ENCODE data around the gene ERG.
A peak's percentile ranks its signal among the peaks of the same experiment; 100 is the strongest.

Gene ERG

GRCh38 chr21:38438462-38438893 is 59.8 kb downstream of the ERG start:
- peak overlapping the region; percentile 56 for H3K27ac ChIP-seq (ENCODE audit: low read depth, low read length)

DNA sequence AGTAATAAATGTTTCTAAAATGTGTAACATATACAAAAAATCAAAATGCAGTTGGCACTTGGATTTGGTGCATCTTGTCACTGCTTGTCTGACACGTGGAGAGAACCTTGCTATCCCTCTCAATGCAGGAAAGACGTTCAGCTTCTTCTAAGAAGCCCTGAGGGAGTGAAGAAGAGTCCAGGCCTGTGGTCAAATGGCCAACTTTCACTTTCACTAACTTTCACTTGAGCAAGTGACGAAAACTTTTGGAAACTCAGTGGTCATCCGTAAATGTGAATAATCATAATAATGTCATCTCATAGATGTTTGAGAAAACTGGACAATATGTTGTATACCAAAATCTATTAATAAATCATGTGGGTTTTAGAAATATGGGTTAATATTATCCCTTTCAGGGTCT is 61.9 kb downstream of the ERG start:
- Histone ChIP-seq H3K4me3 (ENCODE audit: low read depth, low read length) (no peak overlapping the region), H3K4me1 (ENCODE audit: control insufficient read depth, insufficient read depth, low read length, unreplicated experiment) (peaks cover 38% of the 10 kb centered on the region), H2AFZ (ENCODE audit: low read length, unreplicated experiment) (no peak overlapping the region), H3K79me2 (ENCODE audit: control insufficient read depth, insufficient read depth, low read length, unreplicated experiment) (no peaks in the 10 kb centered on the region), H3K27ac (ENCODE audit: low read depth, low read length) (no peak overlapping the region), H3K27me3 (ENCODE audit: insufficient read depth, low read length) (no peaks in the 10 kb centered on the region), H3K36me3 (ENCODE audit: insufficient read depth, low read length) (no peaks in the 10 kb centered on the region)

More at GRCh38 chr21:38438462-38438893, 59.8 kb downstream of the ERG start:
- Histone ChIP-seq H2AFZ (ENCODE audit: low read length, unreplicated experiment) (no peak overlapping the region), H3K36me3 (ENCODE audit: insufficient read depth, low read length) (no peaks in the 10 kb centered on the region), H3K27me3 (ENCODE audit: insufficient read depth, low read length) (no peaks in the 10 kb centered on the region), H3K79me2 (ENCODE audit: control insufficient read depth, insufficient read depth, low read length, unreplicated experiment) (no peaks in the 10 kb centered on the region), H3K4me3 (ENCODE audit: low read depth, low read length) (no peak overlapping the region), H3K4me1 (ENCODE audit: control insufficient read depth, insufficient read depth, low read length, unreplicated experiment) (peaks cover 38% of the 10 kb centered on the region)

GRCh38 chr21:38434913-38435533 is 63.3 kb downstream of the ERG start:
- H3K36me3 ChIP-seq (ENCODE audit: insufficient read depth, low read length), result no peaks in the 10 kb centered on the region
- no peaks in the 10 kb centered on the region for H3K79me2 ChIP-seq (ENCODE audit: control insufficient read depth, insufficient read depth, low read length, unreplicated experiment)
- no peaks in the 10 kb centered on the region for H3K27me3 ChIP-seq (ENCODE audit: insufficient read depth, low read length)
- H3K4me3 ChIP-seq (ENCODE audit: low read depth, low read length), result peak overlapping the region; percentile 65
- H2AFZ ChIP-seq (ENCODE audit: low read length, unreplicated experiment), result peak overlapping the region; percentile 97
- H3K4me1 ChIP-seq (ENCODE audit: control insufficient read depth, insufficient read depth, low read length, unreplicated experiment), result peaks cover 29% of the 10 kb centered on the region
- peak overlapping the region; percentile 44 for H3K27ac ChIP-seq (ENCODE audit: low read depth, low read length)

GRCh38 chr21:38433471-38433870 is 64.8 kb downstream of the ERG start:
- Histone ChIP-seq H2AFZ (ENCODE audit: low read length, unreplicated experiment) (no peak overlapping the region), H3K4me1 (ENCODE audit: control insufficient read depth, insufficient read depth, low read length, unreplicated experiment) (peaks cover 15% of the 10 kb centered on the region), H3K27me3 (ENCODE audit: insufficient read depth, low read length) (no peaks in the 10 kb centered on the region), H3K36me3 (ENCODE audit: insufficient read depth, low read length) (no peaks in the 10 kb centered on the region), H3K27ac (ENCODE audit: low read depth, low read length) (no peak overlapping the region), H3K79me2 (ENCODE audit: control insufficient read depth, insufficient read depth, low read length, unreplicated experiment) (no peaks in the 10 kb centered on the region), H3K4me3 (ENCODE audit: low read depth, low read length) (no peak overlapping the region)

DNA sequence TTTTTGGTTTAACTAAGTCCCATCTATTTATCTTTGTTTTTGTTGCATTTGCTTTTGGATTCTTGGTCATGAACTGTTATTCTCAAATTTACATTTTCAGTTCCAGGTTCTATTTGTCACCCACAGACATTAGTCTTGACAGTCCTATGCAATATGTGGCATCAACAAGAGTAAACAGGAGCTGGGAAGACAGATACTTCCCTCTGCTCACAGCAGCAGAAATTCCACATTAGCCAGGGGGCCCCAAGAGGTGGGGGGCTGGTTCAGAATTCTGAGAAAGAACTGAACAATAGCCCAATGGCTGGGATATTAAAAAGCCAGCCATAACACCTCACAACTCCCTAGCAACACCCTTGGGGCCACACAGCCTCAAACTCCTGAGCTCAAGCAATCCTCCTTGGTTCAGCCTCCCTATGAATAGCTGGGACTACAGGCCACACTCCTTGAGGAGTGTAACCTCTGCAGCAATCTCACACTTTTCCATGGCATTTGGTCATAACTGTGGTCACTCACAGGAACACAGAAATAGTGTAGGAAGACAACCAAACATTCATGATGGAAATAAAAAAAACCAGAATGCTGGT is 67.8 kb downstream of the ERG start:
- H3K36me3 ChIP-seq (ENCODE audit: insufficient read depth, low read length), result no peaks in the 10 kb centered on the region
- no peak overlapping the region for H2AFZ ChIP-seq (ENCODE audit: low read length, unreplicated experiment)

GRCh38 chr21:38429011-38429410 is 69.3 kb downstream of the ERG start:
- H3K79me2 ChIP-seq (ENCODE audit: control insufficient read depth, insufficient read depth, low read length, unreplicated experiment), result no peaks in the 10 kb centered on the region

More for the DNA sequence above, 67.8 kb downstream of the ERG start:
- Histone ChIP-seq H3K4me3 (ENCODE audit: low read depth, low read length) (no peak overlapping the region), H3K4me1 (ENCODE audit: control insufficient read depth, insufficient read depth, low read length, unreplicated experiment) (peaks cover 6% of the 10 kb centered on the region), H3K79me2 (ENCODE audit: control insufficient read depth, insufficient read depth, low read length, unreplicated experiment) (no peaks in the 10 kb centered on the region), H3K27ac (ENCODE audit: low read depth, low read length) (no peak overlapping the region), H3K27me3 (ENCODE audit: insufficient read depth, low read length) (0 out of 2 replicates have a peak, but pooled peaks cover 3% of the 10 kb centered on the region)

DNA sequence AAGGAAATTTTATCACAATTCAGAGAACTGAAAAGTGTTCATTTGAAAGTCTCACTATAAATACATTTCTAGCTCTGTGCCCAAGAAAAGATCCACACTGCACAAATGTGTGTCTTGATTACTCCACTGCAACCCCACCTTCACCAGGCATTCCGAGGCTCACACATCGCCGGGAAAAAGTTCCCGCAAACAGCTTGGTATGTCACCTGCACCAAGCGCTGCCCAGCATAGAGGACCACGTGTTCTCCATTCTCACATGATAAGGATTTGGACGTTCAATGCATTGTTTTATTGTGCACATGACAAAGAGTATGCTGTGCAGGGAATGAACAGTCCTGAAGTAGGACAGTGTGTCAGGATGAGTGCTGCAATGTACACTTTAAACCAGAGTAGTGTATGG is 70.1 kb downstream of the ERG start:
- Histone ChIP-seq H2AFZ (ENCODE audit: low read length, unreplicated experiment) (no peak overlapping the region), H3K27me3 (ENCODE audit: insufficient read depth, low read length) (0 out of 2 replicates have a peak, but pooled peaks cover 3% of the 10 kb centered on the region), H3K79me2 (ENCODE audit: control insufficient read depth, insufficient read depth, low read length, unreplicated experiment) (no peaks in the 10 kb centered on the region), H3K4me1 (ENCODE audit: control insufficient read depth, insufficient read depth, low read length, unreplicated experiment) (no peaks in the 10 kb centered on the region), H3K27ac (ENCODE audit: low read depth, low read length) (no peak overlapping the region), H3K36me3 (ENCODE audit: insufficient read depth, low read length) (no peaks in the 10 kb centered on the region), H3K4me3 (ENCODE audit: low read depth, low read length) (no peak overlapping the region)

More at GRCh38 chr21:38429011-38429410, 69.3 kb downstream of the ERG start:
- 0 out of 2 replicates have a peak, but pooled peaks cover 3% of the 10 kb centered on the region for H3K27me3 ChIP-seq (ENCODE audit: insufficient read depth, low read length)
- no peaks in the 10 kb centered on the region for H3K4me1 ChIP-seq (ENCODE audit: control insufficient read depth, insufficient read depth, low read length, unreplicated experiment)
- H2AFZ ChIP-seq (ENCODE audit: low read length, unreplicated experiment), result no peak overlapping the region
- H3K4me3 ChIP-seq (ENCODE audit: low read depth, low read length), result no peak overlapping the region
- no peak overlapping the region for H3K27ac ChIP-seq (ENCODE audit: low read depth, low read length)
- H3K36me3 ChIP-seq (ENCODE audit: insufficient read depth, low read length), result no peaks in the 10 kb centered on the region

DNA sequence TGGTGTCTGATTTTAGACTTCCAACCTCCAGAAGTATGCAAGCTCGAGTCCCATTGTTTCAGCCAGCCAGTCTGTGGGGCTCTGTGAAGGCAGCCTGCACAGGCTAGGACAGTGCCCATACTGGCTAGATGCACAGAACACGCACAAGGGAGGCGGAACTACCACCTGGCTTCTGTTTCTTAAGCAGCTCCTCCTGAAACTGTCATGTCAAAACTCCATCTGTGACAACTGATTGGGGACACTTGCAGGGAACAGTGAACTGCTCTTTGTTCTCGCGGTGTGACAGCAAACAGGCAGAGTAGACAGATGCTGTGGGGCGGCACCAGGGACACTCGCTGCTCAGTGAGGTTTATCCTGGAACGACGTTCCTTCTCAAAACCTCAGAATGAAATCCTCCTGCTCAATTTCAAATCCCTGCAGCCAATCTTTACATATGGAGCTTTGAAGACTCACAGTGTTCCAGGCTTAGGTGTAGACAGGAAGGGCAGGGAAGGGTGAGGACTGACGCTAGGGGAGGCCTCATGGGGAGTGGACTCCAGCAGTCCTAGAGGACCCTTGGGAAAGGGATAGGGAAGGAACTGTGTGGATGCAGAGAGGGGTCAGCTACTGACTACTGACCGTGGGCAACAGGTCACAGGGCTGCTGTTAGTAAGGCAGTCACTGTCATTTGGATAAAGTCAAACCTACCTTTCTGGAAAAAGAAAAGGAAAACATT is 73.8 kb downstream of the ERG start:
- H3K36me3 ChIP-seq (ENCODE audit: insufficient read depth, low read length), result no peaks in the 10 kb centered on the region

DNA sequence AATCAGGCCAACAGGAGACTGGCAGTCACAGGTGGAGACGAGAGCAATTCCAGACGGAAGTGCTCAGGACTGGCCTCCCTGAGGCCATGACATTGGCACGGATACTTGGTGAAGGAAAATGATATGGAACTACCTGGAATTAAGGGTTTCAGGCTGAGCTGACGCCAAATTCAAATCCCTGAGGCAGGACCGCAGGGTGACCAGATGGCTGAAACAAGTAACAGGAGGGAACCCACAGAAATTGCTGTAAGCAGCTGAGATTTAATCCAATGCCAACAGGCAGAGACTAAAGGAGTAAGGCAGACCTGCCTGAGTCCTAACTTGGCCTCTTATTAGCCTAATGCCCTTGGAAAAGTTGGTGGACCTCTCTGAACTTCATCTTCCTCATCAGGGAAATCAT is 76.2 kb downstream of the ERG start:
- H3K4me3 ChIP-seq (ENCODE audit: low read depth, low read length), result no peak overlapping the region
- H3K27me3 ChIP-seq (ENCODE audit: insufficient read depth, low read length), result peaks cover 6% of the 10 kb centered on the region; the same call in 1 of the 2 replicates
- no peaks in the 10 kb centered on the region for H3K4me1 ChIP-seq (ENCODE audit: control insufficient read depth, insufficient read depth, low read length, unreplicated experiment)
- no peaks in the 10 kb centered on the region for H3K79me2 ChIP-seq (ENCODE audit: control insufficient read depth, insufficient read depth, low read length, unreplicated experiment)
- no peak overlapping the region for H3K27ac ChIP-seq (ENCODE audit: low read depth, low read length)
- no peaks in the 10 kb centered on the region for H3K36me3 ChIP-seq (ENCODE audit: insufficient read depth, low read length)
- no peak overlapping the region for H2AFZ ChIP-seq (ENCODE audit: low read length, unreplicated experiment)

More for the DNA sequence above, 73.8 kb downstream of the ERG start:
- Histone ChIP-seq H2AFZ (ENCODE audit: low read length, unreplicated experiment) (no peak overlapping the region), H3K27me3 (ENCODE audit: insufficient read depth, low read length) (peaks cover 9% of the 10 kb centered on the region; the same call in 1 of the 2 replicates), H3K79me2 (ENCODE audit: control insufficient read depth, insufficient read depth, low read length, unreplicated experiment) (no peaks in the 10 kb centered on the region), H3K4me3 (ENCODE audit: low read depth, low read length) (no peak overlapping the region), H3K27ac (ENCODE audit: low read depth, low read length) (no peak overlapping the region), H3K4me1 (ENCODE audit: control insufficient read depth, insufficient read depth, low read length, unreplicated experiment) (no peaks in the 10 kb centered on the region)

DNA sequence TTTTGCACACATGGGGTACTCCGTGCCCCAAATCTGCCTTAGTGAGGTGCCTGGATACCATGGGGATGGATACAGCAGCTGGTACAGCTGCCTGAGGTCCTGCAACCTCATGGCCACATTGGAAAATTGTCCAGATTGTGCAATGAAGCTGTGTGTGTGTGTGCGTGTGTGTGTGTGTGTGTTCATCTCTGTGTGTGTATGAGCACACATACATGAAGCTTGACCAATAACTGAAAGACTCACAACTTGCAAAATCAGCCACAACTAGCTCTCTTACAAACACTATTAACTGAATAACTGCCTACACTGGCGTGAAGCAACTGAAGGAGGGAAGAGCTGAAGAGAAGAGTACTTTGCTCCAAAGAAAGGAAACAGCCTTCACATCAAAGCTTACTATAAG is 78.1 kb downstream of the ERG start:
- Histone ChIP-seq H2AFZ (ENCODE audit: low read length, unreplicated experiment) (no peak overlapping the region), H3K27me3 (ENCODE audit: insufficient read depth, low read length) (peaks cover 17% of the 10 kb centered on the region; the same call in 1 of the 2 replicates), H3K4me3 (ENCODE audit: low read depth, low read length) (no peak overlapping the region), H3K36me3 (ENCODE audit: insufficient read depth, low read length) (no peaks in the 10 kb centered on the region), H3K79me2 (ENCODE audit: control insufficient read depth, insufficient read depth, low read length, unreplicated experiment) (no peaks in the 10 kb centered on the region), H3K27ac (ENCODE audit: low read depth, low read length) (no peak overlapping the region), H3K4me1 (ENCODE audit: control insufficient read depth, insufficient read depth, low read length, unreplicated experiment) (no peaks in the 10 kb centered on the region)

All from ACC112 (cell line).